WTC11 (cell line): ENCODE results near the gene GPR160. TPM values are rescaled to one million over a fixed set of nuclear protein-coding genes. Genes with fewer than 3 reads are reported as not detected.
A peak's percentile ranks its signal among the peaks of the same experiment; 100 is the strongest.

Experiments used
- ATAC-seq: fragments of 200-7000 bp; cut with Tn5 transposase; 2 replicates; pipeline ENCODE4 v1.10.0; 2021; ENCODE audit warnings: mild to moderate bottlenecking, moderate library complexity
- CTCF ChIA-PET: fragments of 300-600 bp; sonication (Branson Sonifier 250); formaldehyde crosslinking; loops from one replicate; lab custom pipeline; 2021; ENCODE audit warnings: antibody characterized with exemption; lab: Charles Lee
- POLR2A ChIA-PET: fragments of 350-600 bp; sonication (Branson Sonifier 250); formaldehyde crosslinking; loops from one replicate; lab custom pipeline; 2021; ENCODE audit warnings: antibody characterized with exemption; lab: Charles Lee
- DNase-seq: peaks from one replicate; pipeline ENCODE4 v3.0.0; 2021; ENCODE audit warnings: low spot score
- H3K27ac Mint-ChIP-seq: 2 replicates; pipeline ENCODE4 v1.8.0; 2021; ENCODE audit warnings: mixed read lengths
- H3K27me3 Mint-ChIP-seq: 2 replicates; pipeline ENCODE4 v1.8.0; 2021; ENCODE audit warnings: low read depth, mild to moderate bottlenecking, moderate library complexity, mixed read lengths
- H3K36me3 Mint-ChIP-seq: 2 replicates; pipeline ENCODE4 v1.8.0; 2021; ENCODE audit warnings: mixed read lengths
- H3K4me1 Mint-ChIP-seq: 2 replicates; pipeline ENCODE4 v1.8.0; 2022; ENCODE audit warnings: mixed read lengths
- H3K4me3 Mint-ChIP-seq: 2 replicates; pipeline ENCODE4 v1.8.0; 2021; ENCODE audit warnings: mild to moderate bottlenecking, moderate library complexity, mixed read lengths
- H3K9me3 Mint-ChIP-seq: 2 replicates; pipeline ENCODE4 v1.8.0; 2021; ENCODE audit warnings: mixed read lengths
- E2F5 ChIP-seq: sonication (generic); formaldehyde crosslinking; IDR thresholded peaks from 2 replicates; pipeline ENCODE4 v1.8.1; 2022; ENCODE audit warnings: mild to moderate bottlenecking, moderate library complexity, missing genetic modification reagents
- ESRRA ChIP-seq: sonication (generic); formaldehyde crosslinking; IDR thresholded peaks from 2 replicates; pipeline ENCODE4 v1.8.1; 2022; ENCODE audit warnings: mild to moderate bottlenecking, missing genetic modification reagents, borderline replicate concordance
- GTF2I ChIP-seq: fragments of 250-450 bp; sonication (Bioruptor Pico); conservative IDR thresholded peaks from 2 replicates; pipeline ENCODE4 v1.4.0; 2021; ENCODE audit warnings: mild to moderate bottlenecking
- HMGXB4 ChIP-seq: sonication (generic); formaldehyde crosslinking; IDR thresholded peaks from 2 replicates; pipeline ENCODE4 v1.8.1; 2023; ENCODE audit warnings: mild to moderate bottlenecking, moderate library complexity, missing genetic modification reagents
- IRF2 ChIP-seq: sonication (generic); formaldehyde crosslinking; IDR thresholded peaks from 2 replicates; pipeline ENCODE4 v1.8.0; 2022; ENCODE audit warnings: low read depth, missing genetic modification reagents, borderline replicate concordance
- JUN ChIP-seq: sonication (generic); formaldehyde crosslinking; IDR thresholded peaks from 2 replicates; pipeline ENCODE4 v1.8.0; 2023; ENCODE audit warnings: mild to moderate bottlenecking, missing genetic modification reagents
- MAX ChIP-seq: sonication (generic); formaldehyde crosslinking; IDR thresholded peaks from 2 replicates; pipeline ENCODE4 v1.8.0; 2022; ENCODE audit warnings: mild to moderate bottlenecking, missing genetic modification reagents
- PRDM15 ChIP-seq: sonication (generic); formaldehyde crosslinking; IDR thresholded peaks from 2 replicates; pipeline ENCODE4 v1.8.0; 2022; ENCODE audit warnings: missing genetic modification reagents
- PREB ChIP-seq: sonication (generic); formaldehyde crosslinking; IDR thresholded peaks from 2 replicates; pipeline ENCODE4 v1.8.1; 2022; ENCODE audit warnings: mild to moderate bottlenecking, missing genetic modification reagents, moderate library complexity, borderline replicate concordance
- RELA ChIP-seq: sonication (generic); formaldehyde crosslinking; IDR thresholded peaks from 2 replicates; pipeline ENCODE4 v1.8.1; 2022; ENCODE audit warnings: missing genetic modification reagents, mild to moderate bottlenecking, borderline replicate concordance
- SOX15 ChIP-seq: fragments of 250-450 bp; sonication (Bioruptor Pico); IDR thresholded peaks from 2 replicates; pipeline ENCODE4 v1.9.0; 2021; ENCODE audit warnings: mild to moderate bottlenecking
- TEAD1 ChIP-seq: sonication (generic); formaldehyde crosslinking; IDR thresholded peaks from 2 replicates; pipeline ENCODE4 v1.8.0; 2022; ENCODE audit warnings: mild to moderate bottlenecking, missing genetic modification reagents
- TEAD4 ChIP-seq: sonication (generic); formaldehyde crosslinking; IDR thresholded peaks from 2 replicates; pipeline ENCODE4 v1.8.0; 2022; ENCODE audit warnings: mild to moderate bottlenecking, missing genetic modification reagents
- ZNF219 ChIP-seq: sonication (generic); formaldehyde crosslinking; IDR thresholded peaks from 2 replicates; pipeline ENCODE4 v1.8.0; 2023; ENCODE audit warnings: missing genetic modification reagents, mild to moderate bottlenecking, borderline replicate concordance
- ZNF416 ChIP-seq: fragments of 250-450 bp; sonication (Bioruptor Pico); IDR thresholded peaks from 2 replicates; pipeline ENCODE4 v1.9.0; 2021; ENCODE audit warnings: mild to moderate bottlenecking, inconsistent platforms
- ZNF425 ChIP-seq: fragments of 250-450 bp; sonication (Bioruptor Pico); conservative IDR thresholded peaks from 2 replicates; pipeline ENCODE4 v1.9.0; 2021; ENCODE audit warnings: mild to moderate bottlenecking
- total RNA-seq: library from RNA; stranded (reverse); gene quantifications from 3 replicates; pipeline ENCODE4 v1.2.3, GENCODE V29; 2021

GPR160 gene
- total RNA-seq, 1 experiment from 2014 or later, result 28.9 TPM

- no peak overlapping the region for H3K27ac Mint-ChIP-seq
- ATAC-seq, result no peak
- CTCF ChIA-PET, result interaction anchor here (0.7 to 1.4 kb wide), 2 partner anchors 16 to 32 kb away, joined by 3 to 6 read pairs; no protein-coding TSS in a partner anchor
Measured at GRCh38 chr3:170047133-170047404, 9.3 kb downstream of the GPR160 start.

GRCh38 chr3:170049146-170050000 is 11.6 kb downstream of the GPR160 start:
- H3K27me3 Mint-ChIP-seq, result no peaks in the 10 kb centered on the region
- DNase-seq (no peak), ATAC-seq (peak; percentile 52)
- ChIA-PET CTCF (interaction anchor here (1.4 kb wide), 1 partner anchor 13 kb away, joined by 4 read pairs; no protein-coding TSS in a partner anchor), POLR2A (interaction anchor here (0.6 to 1.0 kb wide), 3 partner anchors 119 to 822 kb away, joined by 3 read pairs; no protein-coding TSS in a partner anchor)
- H3K36me3 Mint-ChIP-seq, result peaks cover 9% of the 10 kb centered on the region
- H3K4me1 Mint-ChIP-seq, result peaks cover 24% of the 10 kb centered on the region
- H3K27ac Mint-ChIP-seq, result peak overlapping the region; percentile 22; the same call in 1 of the 2 replicates
- peaks cover 10% of the 10 kb centered on the region for H3K9me3 Mint-ChIP-seq
- no peak overlapping the region for H3K4me3 Mint-ChIP-seq
- no peak for TF ChIP-seq RELA (CRISPR knock-in tag)
- TF ChIP-seq PRDM15, result no peak
- TF ChIP-seq HMGXB4, result no peak
- no peak for TF ChIP-seq ZNF416 (CRISPR knock-in tag)
- no peak for TF ChIP-seq ZNF425 (CRISPR knock-in tag)

More at GRCh38 chr3:170047133-170047404, 9.3 kb downstream of the GPR160 start:
- Mint-ChIP-seq H3K4me1 (peaks cover 25% of the 10 kb centered on the region), H3K27me3 (no peaks in the 10 kb centered on the region), H3K36me3 (peaks cover 2% of the 10 kb centered on the region), H3K9me3 (peaks cover 2% of the 10 kb centered on the region), H3K4me3 (no peak overlapping the region)
- no peak for DNase-seq
- POLR2A ChIA-PET, result no interaction called here
- TF ChIP-seq TEAD4 (CRISPR knock-in tag) (no peak), MAX (CRISPR knock-in tag) (no peak), E2F5 (CRISPR knock-in tag) (no peak), TEAD1 (CRISPR knock-in tag) (no peak), SOX15 (CRISPR knock-in tag) (no peak), JUN (CRISPR knock-in tag) (no peak), HMGXB4 (no peak), ESRRA (CRISPR knock-in tag) (no peak), ZNF219 (CRISPR knock-in tag) (no peak), IRF2 (CRISPR knock-in tag) (no peak), GTF2I (CRISPR knock-in tag) (no peak), PREB (CRISPR knock-in tag) (no peak)
